C4-2B (cell line): ENCODE data around the gene ARHGEF1.

ENCODE experiments used
- CTCF ChIP-seq: fragments of 450-650 bp; conservative IDR thresholded peaks from 2 replicates; pipeline ENCODE4 v1.5.1; 2017; ENCODE audit warnings: mild to moderate bottlenecking
- ZFX ChIP-seq: fragments of 450-650 bp; IDR thresholded peaks from 2 replicates; pipeline ENCODE4 v1.6.1; 2017

- TF ChIP-seq CTCF, result no peak
- TF ChIP-seq ZFX, result no peak
These were observed 38.2 kb upstream of the ARHGEF1 start, which contains the start of gene DMRTC2 for GRCh38 chr19:41845001-41845050.
